SU-DHL-6 (cell line): ENCODE data around the gene GPD2.
"Not testable (repeated sequence)": the region's sequence is repeated elsewhere in the genome, so short reads cannot be mapped to it uniquely, and the experiment has no call there.

Source experiments
- H2AFZ ChIP-seq: fragments of 200-600 bp; sonication (generic); 2 replicates; pipeline ENCODE4 v1.6.1; 2014; ENCODE audit warnings: low read depth, mild to moderate bottlenecking, moderate library complexity, mixed read lengths, antibody characterized with exemption, low read length; ENCODE audit not compliant: severe bottlenecking
- H3F3A ChIP-seq: fragments of 200-600 bp; shearing (Covaris generic); 2 replicates; pipeline ENCODE4 v1.6.0; 2016; ENCODE audit warnings: antibody characterized with exemption, mild to moderate bottlenecking; ENCODE audit not compliant: insufficient read depth
- H3K27ac ChIP-seq: fragments of 200-600 bp; sonication (generic); 2 replicates; pipeline ENCODE4 v1.5.1; 2016; ENCODE audit warnings: low read depth, mild to moderate bottlenecking, low read length, moderate library complexity, mixed read lengths
- H3K27me3 ChIP-seq: fragments of 200-600 bp; sonication (generic), shearing (Covaris generic); 2 replicates; pipeline ENCODE4 v1.6.0; 2014; ENCODE audit warnings: mild to moderate bottlenecking, low read length
- H3K36me3 ChIP-seq: fragments of 200-600 bp; sonication (generic); 2 replicates; pipeline ENCODE4 v1.6.1; 2014; ENCODE audit warnings: mild to moderate bottlenecking, low read length, mixed read lengths
- H3K4me2 ChIP-seq: fragments of 300-600, 200-600 bp; shearing (Covaris generic), sonication (generic); 2 replicates; pipeline ENCODE4 v1.6.0; 2014; ENCODE audit warnings: low read length, low read depth, mild to moderate bottlenecking; ENCODE audit not compliant: poor library complexity, severe bottlenecking
- H3K4me3 ChIP-seq: fragments of 200-600 bp; sonication (generic); 2 replicates; pipeline ENCODE4 v1.5.1; 2014; ENCODE audit warnings: antibody characterized with exemption, low read length, mild to moderate bottlenecking, mixed read lengths; ENCODE audit not compliant: insufficient read depth, poor library complexity, severe bottlenecking
- H3K79me2 ChIP-seq: fragments of 200-600 bp; sonication (generic); 2 replicates; pipeline ENCODE4 v1.6.1; 2014; ENCODE audit warnings: mild to moderate bottlenecking, low read length, moderate library complexity; ENCODE audit not compliant: insufficient read depth
- H3K9ac ChIP-seq: fragments of 200-600 bp; sonication (generic); 2 replicates; pipeline ENCODE4 v1.7.0; 2014; ENCODE audit warnings: mild to moderate bottlenecking, low read length
- H3K9me2 ChIP-seq: fragments of 200-600 bp; sonication (generic); replicated peaks from 2 replicates; pipeline ENCODE4 v1.6.1; 2014; ENCODE audit warnings: low read length; ENCODE audit not compliant: insufficient read depth
- H3K9me3 ChIP-seq: fragments of 200-600 bp; sonication (generic); 2 replicates; pipeline ENCODE4 v1.6.1; 2014; ENCODE audit warnings: low read length, mixed read lengths; ENCODE audit not compliant: insufficient read depth
- H4K20me1 ChIP-seq: fragments of 200-600 bp; sonication (generic); 2 replicates; pipeline ENCODE4 v1.6.1; 2014; ENCODE audit warnings: low read depth, mild to moderate bottlenecking, antibody characterized with exemption, low read length, moderate library complexity, mixed read lengths
- EZH2phosphoT487 ChIP-seq: fragments of 200-600 bp; sonication (generic), shearing (Covaris generic); conservative IDR thresholded peaks from 2 replicates; pipeline ENCODE4 v1.6.1; 2018; ENCODE audit warnings: mild to moderate bottlenecking, antibody characterized with exemption, low read length, moderate library complexity, mixed read lengths
- TF ChIP-seq, protein P1 (sequence below): fragments of 200-600 bp; sonication (generic); IDR thresholded peaks from one replicate; pipeline ENCODE4 v1.5.1; 2017; ENCODE audit warnings: antibody characterized with exemption, mild to moderate bottlenecking, low read length, moderate library complexity; ENCODE audit not compliant: insufficient read depth, poor library complexity, severe bottlenecking

The GPD2 gene

GRCh38 chr2:156526950-156527636, 90.9 kb downstream of the GPD2 start:
- H3K36me3 ChIP-seq, result no peaks in the 10 kb centered on the region
- H3K4me3 ChIP-seq, result no peak overlapping the region
- no peak overlapping the region for H2AFZ ChIP-seq
- H3F3A ChIP-seq, result no peaks in the 10 kb centered on the region
- H3K9me2 ChIP-seq, result no peaks in the 10 kb centered on the region
- H3K27ac ChIP-seq, result no peak overlapping the region
- H3K9me3 ChIP-seq, result no peaks in the 10 kb centered on the region
- H4K20me1 ChIP-seq, result no peaks in the 10 kb centered on the region
- H3K79me2 ChIP-seq, result no peaks in the 10 kb centered on the region
- no peak overlapping the region for H3K4me2 ChIP-seq
- no peak for TF ChIP-seq EZH2phosphoT487
- TF ChIP-seq, protein P1, sequence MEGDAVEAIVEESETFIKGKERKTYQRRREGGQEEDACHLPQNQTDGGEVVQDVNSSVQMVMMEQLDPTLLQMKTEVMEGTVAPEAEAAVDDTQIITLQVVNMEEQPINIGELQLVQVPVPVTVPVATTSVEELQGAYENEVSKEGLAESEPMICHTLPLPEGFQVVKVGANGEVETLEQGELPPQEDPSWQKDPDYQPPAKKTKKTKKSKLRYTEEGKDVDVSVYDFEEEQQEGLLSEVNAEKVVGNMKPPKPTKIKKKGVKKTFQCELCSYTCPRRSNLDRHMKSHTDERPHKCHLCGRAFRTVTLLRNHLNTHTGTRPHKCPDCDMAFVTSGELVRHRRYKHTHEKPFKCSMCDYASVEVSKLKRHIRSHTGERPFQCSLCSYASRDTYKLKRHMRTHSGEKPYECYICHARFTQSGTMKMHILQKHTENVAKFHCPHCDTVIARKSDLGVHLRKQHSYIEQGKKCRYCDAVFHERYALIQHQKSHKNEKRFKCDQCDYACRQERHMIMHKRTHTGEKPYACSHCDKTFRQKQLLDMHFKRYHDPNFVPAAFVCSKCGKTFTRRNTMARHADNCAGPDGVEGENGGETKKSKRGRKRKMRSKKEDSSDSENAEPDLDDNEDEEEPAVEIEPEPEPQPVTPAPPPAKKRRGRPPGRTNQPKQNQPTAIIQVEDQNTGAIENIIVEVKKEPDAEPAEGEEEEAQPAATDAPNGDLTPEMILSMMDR, result no peak
- H3K9ac ChIP-seq, result no peak overlapping the region
- no peaks in the 10 kb centered on the region for H3K27me3 ChIP-seq

GRCh38 chr2:156528583-156528982, 92.4 kb downstream of the GPD2 start:
- not testable (repeated sequence) for H3K4me2 ChIP-seq, H4K20me1 ChIP-seq, H3K9me3 ChIP-seq, H3K27me3 ChIP-seq, H3K36me3 ChIP-seq, H3K9ac ChIP-seq, H3K27ac ChIP-seq, H2AFZ ChIP-seq, H3K9me2 ChIP-seq, H3K4me3 ChIP-seq, H3F3A ChIP-seq, H3K79me2 ChIP-seq

- H3F3A ChIP-seq, result no peaks in the 10 kb centered on the region
- no peak overlapping the region for H3K4me3 ChIP-seq
- H3K9ac ChIP-seq, result no peak overlapping the region
- no peaks in the 10 kb centered on the region for H3K9me3 ChIP-seq
- TF ChIP-seq EZH2phosphoT487, result no peak
- TF ChIP-seq, protein P1, result no peak
- H2AFZ ChIP-seq, result no peak overlapping the region
- H4K20me1 ChIP-seq, result no peaks in the 10 kb centered on the region
- H3K27ac ChIP-seq, result no peak overlapping the region
- H3K36me3 ChIP-seq, result no peaks in the 10 kb centered on the region
- H3K4me2 ChIP-seq, result no peak overlapping the region
- H3K9me2 ChIP-seq, result no peaks in the 10 kb centered on the region
- H3K27me3 ChIP-seq, result no peaks in the 10 kb centered on the region
- H3K79me2 ChIP-seq, result no peaks in the 10 kb centered on the region
Observed at GRCh38 chr2:156532989-156533388, 96.8 kb downstream of the GPD2 start.

GRCh38 chr2:156536534-156536933, 100.4 kb downstream of the GPD2 start:
- H3K9me3 ChIP-seq, result no peaks in the 10 kb centered on the region
- H3F3A ChIP-seq, result no peaks in the 10 kb centered on the region
- no peaks in the 10 kb centered on the region for H4K20me1 ChIP-seq
- H3K27ac ChIP-seq, result no peak overlapping the region
- no peak overlapping the region for H3K9ac ChIP-seq
- no peak overlapping the region for H3K4me2 ChIP-seq
- no peaks in the 10 kb centered on the region for H3K9me2 ChIP-seq
- no peaks in the 10 kb centered on the region for H3K79me2 ChIP-seq
- no peaks in the 10 kb centered on the region for H3K36me3 ChIP-seq
- no peaks in the 10 kb centered on the region for H3K27me3 ChIP-seq
- TF ChIP-seq EZH2phosphoT487, result no peak
- H3K4me3 ChIP-seq, result no peak overlapping the region
- H2AFZ ChIP-seq, result no peak overlapping the region
